HAP-1 (cell line): ENCODE results near the gene PBLD.
"Not testable (repeated sequence)": the region's sequence is repeated elsewhere in the genome, so short reads cannot be mapped to it uniquely, and the experiment has no call there.

ENCODE experiments used
- DNase-seq, 2 experiments: peaks; one replicate each; pipeline ENCODE4 v3.0.0-alpha.2; 2016 to 2020; ENCODE audit warnings: low spot score in 2 of 2
- H3K27me3 ChIP-seq: fragments of 250-450 bp; sonication (Bioruptor Pico); 2 replicates; pipeline ENCODE4 v1.5.1; 2020; ENCODE audit warnings: low read depth, mild to moderate bottlenecking, moderate library complexity
- H3K36me3 ChIP-seq: fragments of 250-450 bp; sonication (Bioruptor Pico); replicated peaks from 2 replicates; pipeline ENCODE4 v1.5.1; 2020; ENCODE audit warnings: mild to moderate bottlenecking
- H3K4me1 ChIP-seq: fragments of 250-450 bp; sonication (Bioruptor Pico); 2 replicates; pipeline ENCODE4 v1.5.1; 2020; ENCODE audit warnings: mild to moderate bottlenecking
- H3K4me3 ChIP-seq: fragments of 250-450 bp; sonication (Bioruptor Pico); 2 replicates; pipeline ENCODE4 v1.5.1; 2020; ENCODE audit warnings: mild to moderate bottlenecking, moderate library complexity
- H3K9me3 ChIP-seq: fragments of 250-450 bp; sonication (Bioruptor Pico); 2 replicates; pipeline ENCODE4 v1.5.1; 2020; ENCODE audit warnings: mild to moderate bottlenecking, moderate library complexity
- in situ Hi-C: fragments of 300-500 bp; cut with MboI; formaldehyde crosslinking; loops from 3 replicates; pipeline ENCODE4 v1.14.3; 2020; ENCODE audit warnings: low sequenced_read_pairs, inconsistent platforms, mixed read lengths

PBLD gene

DNA sequence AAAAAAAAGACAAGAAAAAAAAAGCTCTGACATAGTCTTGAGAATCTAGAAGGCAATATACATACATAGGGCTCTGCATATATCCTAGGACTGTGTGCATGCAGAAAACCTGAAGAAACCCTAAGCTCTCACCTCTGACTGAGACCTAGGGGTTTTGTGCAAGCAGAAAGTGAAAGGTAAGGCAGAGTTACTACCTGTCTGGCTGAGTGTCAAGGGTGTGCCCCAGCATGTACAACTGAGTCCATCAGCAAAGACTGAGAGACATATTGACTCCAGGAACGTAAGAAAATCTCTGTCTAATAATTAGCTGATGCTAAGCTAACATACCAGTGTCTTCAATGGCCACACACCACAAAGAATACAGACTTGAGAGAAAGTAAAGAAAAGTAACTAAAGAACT lies 17.1 kb downstream of the PBLD start:
- Histone ChIP-seq H3K27me3 (no peaks in the 10 kb centered on the region), H3K36me3 (no peaks in the 10 kb centered on the region), H3K4me1 (no peaks in the 10 kb centered on the region), H3K4me3 (no peak overlapping the region), H3K9me3 (no peaks in the 10 kb centered on the region)
- DNase-seq: no peak
- in situ Hi-C loops: no loop called here

GRCh38 chr10:68314930-68315329 lies 17.8 kb downstream of the PBLD start:
- in situ Hi-C loops: not testable (repeated sequence)

GRCh38 chr10:68310531-68310930 lies 22.2 kb downstream of the PBLD start:
- Histone ChIP-seq H3K9me3 (no peaks in the 10 kb centered on the region), H3K27me3 (no peaks in the 10 kb centered on the region), H3K4me3 (no peak overlapping the region), H3K36me3 (no peaks in the 10 kb centered on the region), H3K4me1 (no peaks in the 10 kb centered on the region)
- in situ Hi-C loops: no loop called here
- no peak for DNase-seq

More at GRCh38 chr10:68314930-68315329, 17.8 kb downstream of the PBLD start:
- not testable (repeated sequence) for H3K4me3 ChIP-seq, DNase-seq, H3K9me3 ChIP-seq, H3K36me3 ChIP-seq, H3K4me1 ChIP-seq, H3K27me3 ChIP-seq

DNA sequence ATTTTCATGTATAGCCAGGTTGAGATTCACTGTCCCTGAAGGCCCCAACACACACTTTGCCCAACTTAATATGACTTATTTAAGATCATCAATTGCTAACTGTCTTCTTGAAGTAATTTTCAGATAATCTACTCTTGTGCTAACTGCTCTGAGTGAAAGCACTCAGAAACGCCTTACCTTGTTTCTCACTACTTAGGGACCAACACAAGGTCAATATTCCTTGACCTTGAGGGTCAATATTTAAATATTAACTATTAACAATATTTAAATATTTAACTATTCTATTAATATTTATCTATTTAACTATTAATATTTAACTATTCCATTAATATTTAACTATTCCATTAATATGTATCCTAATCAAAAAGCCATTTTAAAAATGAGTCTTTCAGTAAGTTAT lies 26.9 kb downstream of the PBLD start:
- Histone ChIP-seq H3K4me3 (no peak overlapping the region), H3K9me3 (no peaks in the 10 kb centered on the region), H3K27me3 (no peaks in the 10 kb centered on the region), H3K4me1 (no peaks in the 10 kb centered on the region), H3K36me3 (no peaks in the 10 kb centered on the region)
- in situ Hi-C loops: loop anchor here (10.0 kb wide), 1 partner anchor 451 kb away; no protein-coding TSS in a partner anchor
- no peak for DNase-seq

GRCh38 chr10:68303849-68304412 lies 28.8 kb downstream of the PBLD start:
- in situ Hi-C loops: loop anchor here (10.0 kb wide), 1 partner anchor 449 kb away; no protein-coding TSS in a partner anchor
- H3K27me3 ChIP-seq: no peaks in the 10 kb centered on the region
- no peak for DNase-seq
- no peaks in the 10 kb centered on the region for H3K36me3 ChIP-seq
- H3K4me1 ChIP-seq: no peaks in the 10 kb centered on the region
- H3K9me3 ChIP-seq: no peaks in the 10 kb centered on the region
- no peak overlapping the region for H3K4me3 ChIP-seq

GRCh38 chr10:68302871-68303270 lies 29.9 kb downstream of the PBLD start:
- no peaks in the 10 kb centered on the region for H3K4me1 ChIP-seq
- H3K4me3 ChIP-seq: no peak overlapping the region
- no peaks in the 10 kb centered on the region for H3K27me3 ChIP-seq
- H3K36me3 ChIP-seq: no peaks in the 10 kb centered on the region
- in situ Hi-C loops: loop anchor here (10.0 kb wide), 1 partner anchor 448 kb away; no protein-coding TSS in a partner anchor
- DNase-seq: no peak
- H3K9me3 ChIP-seq: no peaks in the 10 kb centered on the region

GRCh38 chr10:68302503-68302823 lies 30.3 kb downstream of the PBLD start:
- no peaks in the 10 kb centered on the region for H3K4me1 ChIP-seq
- in situ Hi-C loops: loop anchor here (10.0 kb wide), 1 partner anchor 448 kb away; no protein-coding TSS in a partner anchor
- H3K4me3 ChIP-seq: no peak overlapping the region
- no peaks in the 10 kb centered on the region for H3K27me3 ChIP-seq
- H3K36me3 ChIP-seq: no peaks in the 10 kb centered on the region
- no peak for DNase-seq
- no peaks in the 10 kb centered on the region for H3K9me3 ChIP-seq

- Histone ChIP-seq H3K9me3 (no peaks in the 10 kb centered on the region), H3K4me3 (no peak overlapping the region), H3K27me3 (no peaks in the 10 kb centered on the region), H3K36me3 (no peaks in the 10 kb centered on the region), H3K4me1 (no peaks in the 10 kb centered on the region)
- in situ Hi-C loops: loop anchor here (10.0 kb wide), 1 partner anchor 447 kb away; no protein-coding TSS in a partner anchor
- DNase-seq: peak; percentile 10 to 66
Observed at GRCh38 chr10:68301790-68302502, 30.8 kb downstream of the PBLD start.

DNA sequence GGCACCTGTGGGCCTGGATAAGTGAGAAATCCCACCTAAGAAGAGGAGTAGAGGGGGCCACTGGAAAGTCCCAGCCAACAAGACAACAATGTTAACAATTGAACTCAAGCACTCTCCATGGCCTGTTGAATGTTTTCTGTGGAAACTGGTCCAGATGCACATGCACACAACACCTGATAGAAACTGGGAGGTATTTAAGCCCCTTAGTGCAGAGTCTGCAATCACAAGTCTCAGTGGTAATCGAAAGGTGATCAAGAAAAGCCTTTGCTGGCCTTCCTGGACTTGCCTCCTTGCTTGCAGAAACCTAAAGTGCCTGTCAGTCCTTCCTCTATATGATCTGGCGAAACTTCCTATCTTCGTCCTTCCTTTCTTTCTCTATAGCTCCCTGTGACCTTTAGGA lies 31.4 kb downstream of the PBLD start:
- no peak for DNase-seq
- H3K4me3 ChIP-seq: no peak overlapping the region
- H3K36me3 ChIP-seq: no peaks in the 10 kb centered on the region
- H3K4me1 ChIP-seq: no peaks in the 10 kb centered on the region
- in situ Hi-C loops: loop anchor here (10.0 kb wide), 1 partner anchor 446 kb away; no protein-coding TSS in a partner anchor
- no peaks in the 10 kb centered on the region for H3K9me3 ChIP-seq
- no peaks in the 10 kb centered on the region for H3K27me3 ChIP-seq

DNA sequence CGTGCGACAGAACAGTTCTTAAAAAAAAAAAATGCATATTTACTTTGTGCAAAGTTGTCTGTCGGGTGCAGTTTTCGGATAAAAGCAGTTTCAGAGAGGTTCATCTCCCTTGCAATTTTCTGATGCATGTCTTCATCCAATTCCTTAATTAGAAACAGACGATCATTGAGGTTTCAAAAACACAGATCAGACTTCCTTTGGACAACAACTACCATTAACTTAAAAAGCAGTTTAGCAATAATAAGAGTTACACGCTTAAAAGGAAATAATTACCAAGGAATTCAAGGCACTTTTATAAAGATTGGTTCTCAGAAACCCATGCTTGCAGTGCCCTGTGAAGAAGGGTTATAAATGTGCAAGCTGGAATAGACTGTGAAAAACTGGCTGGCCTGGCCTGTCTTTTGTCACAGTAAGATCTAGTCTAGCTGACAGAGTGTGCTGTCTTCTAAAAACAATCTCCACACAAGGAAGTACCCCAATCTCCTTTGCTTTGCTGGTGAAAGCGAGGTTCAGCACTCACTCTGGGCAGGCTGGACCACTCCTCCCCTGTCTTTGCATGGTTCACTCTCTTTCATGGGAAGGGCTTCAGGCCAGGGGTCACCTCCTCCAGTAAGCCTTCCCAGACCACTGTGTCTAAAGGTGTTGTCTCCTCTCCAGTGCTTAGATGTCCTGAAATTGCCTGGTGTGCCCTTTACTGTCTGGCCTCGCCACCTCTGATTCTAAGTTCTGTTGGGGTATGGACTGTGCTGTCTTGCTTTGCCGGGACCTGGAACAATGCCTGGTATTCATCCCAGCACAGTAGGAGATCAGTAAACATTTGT lies 35.7 kb downstream of the PBLD start:
- no peak for DNase-seq
- H3K4me1 ChIP-seq: no peaks in the 10 kb centered on the region
- in situ Hi-C loops: loop anchor here (5.0 kb wide), 1 partner anchor 85 kb away; no protein-coding TSS in a partner anchor
- H3K27me3 ChIP-seq: no peaks in the 10 kb centered on the region
- no peaks in the 10 kb centered on the region for H3K36me3 ChIP-seq
- no peak overlapping the region for H3K4me3 ChIP-seq
- no peaks in the 10 kb centered on the region for H3K9me3 ChIP-seq

DNA sequence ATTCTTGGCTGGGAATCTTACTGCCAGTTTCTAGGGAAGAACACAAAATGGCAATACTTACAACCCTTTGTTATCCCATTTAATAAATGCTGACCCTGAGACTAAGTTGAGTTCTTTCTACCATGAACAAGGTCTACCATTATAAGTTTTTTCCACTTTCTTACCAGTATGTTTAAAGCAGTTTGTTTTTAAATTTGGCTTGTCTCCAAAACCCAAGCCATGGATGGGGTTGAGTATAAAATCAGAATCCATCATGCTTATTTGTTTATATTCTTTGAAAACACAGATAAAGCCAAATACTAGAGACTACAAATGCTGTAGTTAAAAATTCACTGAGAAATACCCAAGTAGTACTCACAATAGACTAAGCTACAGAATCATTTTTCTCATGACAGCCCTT lies 42.0 kb downstream of the PBLD start:
- no peaks in the 10 kb centered on the region for H3K4me1 ChIP-seq
- no peaks in the 10 kb centered on the region for H3K9me3 ChIP-seq
- no peak for DNase-seq
- H3K4me3 ChIP-seq: no peak overlapping the region
- no peaks in the 10 kb centered on the region for H3K27me3 ChIP-seq
- in situ Hi-C loops: no loop called here
- no peaks in the 10 kb centered on the region for H3K36me3 ChIP-seq

GRCh38 chr10:68288717-68289116 lies 44.0 kb downstream of the PBLD start:
- Histone ChIP-seq H3K9me3 (no peaks in the 10 kb centered on the region), H3K27me3 (no peaks in the 10 kb centered on the region), H3K36me3 (no peaks in the 10 kb centered on the region), H3K4me3 (no peak overlapping the region), H3K4me1 (peaks cover 4% of the 10 kb centered on the region; the same call in 1 of the 2 replicates)
- no peak for DNase-seq
- in situ Hi-C loops: no loop called here

DNA sequence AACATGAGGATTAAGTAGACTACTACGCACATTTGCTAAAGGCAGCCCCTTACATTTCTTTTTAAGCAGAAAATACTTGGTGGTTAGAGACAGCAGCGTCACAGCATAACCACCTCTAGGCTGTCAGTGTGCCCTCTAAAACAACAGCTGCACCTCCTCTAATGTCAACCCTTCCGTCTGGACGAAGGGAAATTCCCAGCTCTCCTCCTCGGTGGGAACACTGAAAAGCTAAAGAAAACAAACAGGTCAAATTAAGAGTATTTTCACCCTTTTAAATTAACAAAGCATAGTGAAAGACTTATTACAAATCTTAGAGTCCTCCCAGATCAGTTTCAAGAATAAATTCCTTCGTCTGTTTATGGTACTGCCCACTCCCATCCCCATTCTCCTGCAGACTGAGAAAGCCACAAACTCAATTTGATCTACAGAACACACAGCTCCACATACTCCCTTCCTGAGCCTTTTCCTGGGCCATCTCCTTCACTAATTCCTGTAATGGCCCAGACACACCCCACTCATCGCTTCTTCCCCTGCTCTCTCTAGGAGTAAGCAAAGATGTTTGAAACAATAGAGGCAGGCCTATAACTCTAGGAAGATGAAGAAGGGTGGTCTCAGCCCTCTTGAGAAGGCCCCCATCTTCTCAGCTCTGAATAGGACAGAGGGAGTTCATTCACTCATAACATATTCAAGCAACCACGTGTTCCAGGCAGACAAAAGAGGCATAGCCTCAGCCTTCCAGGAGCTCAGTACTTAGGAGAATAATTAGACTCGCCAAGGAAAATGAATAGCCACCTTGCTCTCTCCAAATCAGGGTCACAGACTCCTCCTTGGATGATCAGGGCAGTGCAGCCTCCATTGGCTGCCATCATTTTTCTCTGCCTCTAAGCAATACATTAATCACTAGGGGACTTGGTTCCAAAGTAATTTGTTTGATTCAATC lies 48.4 kb downstream of the PBLD start:
- H3K4me3 ChIP-seq: no peak overlapping the region
- H3K36me3 ChIP-seq: no peaks in the 10 kb centered on the region; the same call in 1 of the 2 replicates
- no peaks in the 10 kb centered on the region for H3K9me3 ChIP-seq
- in situ Hi-C loops: no loop called here
- H3K27me3 ChIP-seq: no peaks in the 10 kb centered on the region
- H3K4me1 ChIP-seq: peaks cover 4% of the 10 kb centered on the region; the same call in 1 of the 2 replicates
- DNase-seq: peak; percentile 24 to 29
